HG03108 (cell line): Measurements from ENCODE around the gene ATF7.

Experiments
- ATAC-seq: cut with Tn5 transposase; IDR thresholded peaks from one replicate; pipeline ENCODE4 v1.9.1; 2021; ENCODE audit warnings: moderate library complexity; ENCODE audit not compliant: unreplicated experiment

Gene ATF7

DNA sequence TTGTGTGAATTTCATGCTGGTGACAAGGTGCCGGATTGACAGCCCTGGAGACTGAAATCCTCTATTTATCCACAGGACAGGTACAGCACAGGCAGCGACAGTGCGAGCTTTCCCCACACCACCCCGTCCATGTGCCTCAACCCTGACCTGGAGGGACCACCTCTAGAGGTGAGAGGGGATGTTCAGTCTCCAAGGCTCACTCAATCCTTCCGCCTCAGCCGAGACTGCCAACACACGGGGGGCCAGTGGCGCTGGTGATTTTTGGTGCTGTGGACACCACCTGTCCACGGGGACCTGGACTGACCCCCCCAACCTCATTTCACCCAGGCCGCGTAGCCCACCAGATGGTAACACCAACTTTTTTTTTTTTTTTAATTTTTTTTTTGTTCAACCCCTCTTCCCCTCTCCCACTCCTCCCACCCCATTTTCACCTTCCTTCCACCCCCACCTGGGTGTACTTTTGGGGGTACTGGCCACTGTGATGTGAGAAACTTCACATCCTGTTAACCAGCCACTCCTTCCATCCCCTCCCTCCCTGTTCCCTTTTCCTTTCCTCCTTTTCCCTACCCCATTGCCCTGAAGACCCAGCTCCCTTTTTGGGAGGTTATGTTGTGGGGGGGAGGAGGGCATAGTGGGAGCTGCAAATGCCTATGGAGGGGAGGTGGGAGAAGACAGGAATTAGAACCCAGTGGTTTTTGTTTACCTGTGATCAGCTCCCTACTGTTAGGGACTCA lies 161.3 kb downstream of the ATF7 start:
- ATAC-seq = no peak

DNA sequence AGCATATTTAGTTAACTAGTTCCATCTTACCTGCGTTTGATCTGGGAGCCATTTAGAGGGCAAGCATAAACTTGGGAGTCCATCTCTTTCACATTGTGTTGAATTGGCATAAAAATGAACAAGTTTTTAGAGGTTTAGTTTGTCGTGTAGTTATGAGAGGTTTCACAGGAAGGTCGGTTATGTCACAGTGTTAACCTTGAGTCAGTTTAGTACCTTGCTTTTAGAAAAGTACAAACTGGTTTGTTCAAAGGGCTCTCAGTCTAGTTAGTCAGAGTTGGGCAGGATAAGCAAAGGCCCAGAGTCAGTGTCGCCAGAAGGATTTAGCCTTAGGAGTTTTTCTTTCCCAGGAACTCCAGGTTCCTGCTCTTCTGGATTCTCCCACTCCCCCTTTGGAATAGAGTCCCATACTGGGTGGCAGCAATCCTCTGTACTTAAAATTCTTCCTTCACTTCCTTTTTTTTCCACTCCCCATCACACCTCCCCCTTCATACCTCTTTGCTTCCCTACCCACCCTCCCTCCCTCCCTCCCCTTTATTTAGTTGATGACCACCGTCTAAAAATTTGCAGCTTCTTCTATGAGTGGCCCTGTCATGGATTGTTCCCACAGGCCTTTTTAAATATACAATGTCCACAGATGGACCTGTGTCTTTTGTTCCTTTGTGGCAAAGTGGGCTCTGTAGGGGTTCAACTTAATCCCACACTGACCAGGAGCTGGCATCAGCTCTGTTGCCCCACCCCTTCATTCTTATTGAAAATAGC lies 162.2 kb downstream of the ATF7 start:
- ATAC-seq = no peak

DNA sequence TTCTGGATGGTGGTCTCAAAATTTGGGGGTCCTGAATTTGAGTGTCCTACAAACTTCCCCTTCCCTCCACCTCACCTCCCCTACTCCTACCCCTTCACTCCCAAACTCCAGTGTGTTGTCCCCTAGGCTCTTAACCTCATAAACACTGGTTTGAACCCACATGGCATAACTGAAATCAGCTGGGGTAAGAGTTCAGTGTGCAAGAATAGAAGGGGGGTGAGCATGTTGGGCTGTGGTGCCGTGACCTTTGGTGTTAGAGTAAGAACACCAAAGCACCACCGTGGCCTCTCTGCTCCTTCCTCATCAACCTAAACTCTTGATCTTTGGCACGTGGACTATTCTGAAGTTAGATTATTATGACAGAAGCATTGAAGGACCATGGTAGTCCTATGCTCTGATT lies 163.2 kb downstream of the ATF7 start:
- no peak for ATAC-seq

DNA sequence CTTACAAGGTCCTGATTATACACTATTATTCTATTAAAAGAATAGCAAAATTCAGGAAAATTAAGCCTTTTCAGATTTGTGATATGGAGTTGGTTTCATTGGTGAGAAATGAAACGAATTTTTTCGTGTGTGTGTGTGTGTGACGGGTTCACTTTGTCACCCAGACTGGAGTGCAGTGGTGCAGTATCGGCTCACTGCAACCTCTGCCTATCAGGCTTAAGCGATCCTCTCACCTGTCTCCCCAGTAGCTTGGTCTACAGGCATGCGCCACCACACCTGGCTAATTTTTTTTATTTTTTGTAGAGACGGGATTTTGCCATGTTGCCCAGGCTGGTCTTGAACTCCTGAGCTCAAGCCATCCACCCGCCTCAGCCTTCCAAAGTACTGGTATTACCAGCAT lies 164.6 kb downstream of the ATF7 start:
- no peak for ATAC-seq

DNA sequence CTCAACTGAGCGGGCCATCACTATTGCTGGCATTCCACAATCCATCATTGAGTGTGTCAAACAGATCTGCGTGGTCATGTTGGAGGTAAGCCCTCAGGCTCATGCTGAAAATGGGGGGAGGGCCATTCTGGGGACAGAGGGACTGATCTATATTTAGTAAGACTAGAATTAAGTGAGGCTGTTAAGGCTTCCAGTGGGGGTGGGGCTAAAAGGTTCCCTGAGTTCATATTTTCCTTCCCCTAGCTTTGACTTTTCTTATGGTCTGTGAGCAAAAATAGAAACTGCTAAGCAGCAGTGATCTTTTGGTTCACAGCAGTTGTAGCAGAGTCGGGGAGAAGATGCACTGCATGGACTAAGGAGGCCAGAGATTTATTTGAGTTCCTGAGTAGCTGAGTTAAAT lies 165.1 kb downstream of the ATF7 start:
- ATAC-seq = no peak

DNA sequence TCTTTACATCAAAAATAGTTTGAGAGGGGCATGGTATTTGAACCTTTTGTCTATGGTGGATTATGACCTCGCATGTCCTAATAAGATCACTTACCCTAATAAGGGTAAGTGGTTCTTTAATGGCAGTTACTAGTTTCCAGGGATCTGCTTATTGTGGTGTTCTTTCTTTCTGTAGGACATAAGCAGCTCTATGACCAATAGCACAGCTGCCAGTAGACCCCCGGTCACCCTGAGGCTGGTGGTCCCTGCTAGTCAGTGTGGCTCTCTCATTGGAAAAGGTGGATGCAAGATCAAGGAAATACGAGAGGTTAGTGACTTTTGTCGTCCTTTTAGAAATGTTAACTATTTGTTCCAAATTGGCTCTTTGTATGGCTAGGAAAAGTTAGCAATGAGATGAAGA lies 167.1 kb downstream of the ATF7 start:
- ATAC-seq = no peak
